ENCODE measurements around the gene ALG12. TPM values are rescaled to one million over a fixed set of nuclear protein-coding genes. Genes with fewer than 3 reads are reported as not detected.

Gene ALG12
- total and polyA plus RNA-seq, 2 experiments from 2014 or later: 18.7 to 23.3 TPM

- Histone ChIP-seq H3K27ac (ENCODE audit: low read depth) (no peak overlapping the region), H3K9me2 (ENCODE audit: insufficient read depth) (no peaks in the 10 kb centered on the region), H3K27me3 (ENCODE audit: insufficient read depth) (no peaks in the 10 kb centered on the region), H3F3A (replicated peaks; ENCODE audit: low read depth) (no peaks in the 10 kb centered on the region), H3K4me3 (no peak overlapping the region), H3K4me2 (no peak overlapping the region), H3K79me2 (replicated peaks; ENCODE audit: insufficient read depth) (no peaks in the 10 kb centered on the region), H3K36me3 (ENCODE audit: insufficient read depth) (no peaks in the 10 kb centered on the region), H3K4me1 (ENCODE audit: insufficient read depth) (peaks cover 10% of the 10 kb centered on the region; the same call in 1 of the 2 replicates), H2AFZ (no peak overlapping the region), H4K20me1 (replicated peaks; ENCODE audit: insufficient read depth) (no peaks in the 10 kb centered on the region)
- Mint-ChIP-seq H3K27me3 (ENCODE audit: insufficient read depth, low read depth, poor library complexity) (peaks cover 3% of the 10 kb centered on the region), H3K4me1 (peaks cover 5% of the 10 kb centered on the region; the same call in 2 of the 3 replicates), H3K27ac (no peak overlapping the region), H3K4me3 (no peak overlapping the region), H3K36me3 (ENCODE audit: low read depth) (peaks cover 3% of the 10 kb centered on the region; the same call in 1 of the 3 replicates), H3K9me3 (peaks cover 8% of the 10 kb centered on the region; the same call in 2 of the 3 replicates)
- no peak for TF ChIP-seq CTCF (conservative IDR thresholded peaks at IDR 0.05; ENCODE audit: low read depth in 2 of 2)
- TF ChIP-seq REST (IDR thresholded peaks at IDR 0.05; ENCODE audit: unreplicated experiment): no peak
- TF ChIP-seq STAT1 (IDR thresholded peaks at IDR 0.05; ENCODE audit: unreplicated experiment): no peak
- TF ChIP-seq EZH2phosphoT487 (IDR thresholded peaks at IDR 0.05; ENCODE audit: unreplicated experiment): no peak
- TF ChIP-seq ETS1 (IDR thresholded peaks at IDR 0.05): no peak
- TF ChIP-seq ZNF114 (CRISPR knock-in tag; IDR thresholded peaks at IDR 0.05): no peak
- no peak for TF ChIP-seq CREB1 (CRISPR knock-in tag; IDR thresholded peaks at IDR 0.05; ENCODE audit: low read depth)
- no peak for TF ChIP-seq EZH2 (IDR thresholded peaks at IDR 0.05; ENCODE audit: low read depth, unreplicated experiment)
- TF ChIP-seq POLR2AphosphoS5 (IDR thresholded peaks at IDR 0.05; ENCODE audit: low read depth): no peak
- TF ChIP-seq JUNB (IDR thresholded peaks at IDR 0.05; ENCODE audit: unreplicated experiment): no peak
- TF ChIP-seq NANOG (IDR thresholded peaks at IDR 0.05; ENCODE audit: borderline replicate concordance): no peak
- TF ChIP-seq ZNF462 (CRISPR knock-in tag; IDR thresholded peaks at IDR 0.05): no peak
- TF ChIP-seq ZNF331 (CRISPR knock-in tag; IDR thresholded peaks at IDR 0.05; ENCODE audit: low read depth): no peak
- DNase-seq (ENCODE audit: low spot score) (no peak), ATAC-seq (no peak)
Measured at GRCh38 chr22:49938565-49939136, 20.4 kb upstream of the ALG12 start.

Data from GM23338 (cell line).